ENCODE measurements around the gene TRAF7.

DNA sequence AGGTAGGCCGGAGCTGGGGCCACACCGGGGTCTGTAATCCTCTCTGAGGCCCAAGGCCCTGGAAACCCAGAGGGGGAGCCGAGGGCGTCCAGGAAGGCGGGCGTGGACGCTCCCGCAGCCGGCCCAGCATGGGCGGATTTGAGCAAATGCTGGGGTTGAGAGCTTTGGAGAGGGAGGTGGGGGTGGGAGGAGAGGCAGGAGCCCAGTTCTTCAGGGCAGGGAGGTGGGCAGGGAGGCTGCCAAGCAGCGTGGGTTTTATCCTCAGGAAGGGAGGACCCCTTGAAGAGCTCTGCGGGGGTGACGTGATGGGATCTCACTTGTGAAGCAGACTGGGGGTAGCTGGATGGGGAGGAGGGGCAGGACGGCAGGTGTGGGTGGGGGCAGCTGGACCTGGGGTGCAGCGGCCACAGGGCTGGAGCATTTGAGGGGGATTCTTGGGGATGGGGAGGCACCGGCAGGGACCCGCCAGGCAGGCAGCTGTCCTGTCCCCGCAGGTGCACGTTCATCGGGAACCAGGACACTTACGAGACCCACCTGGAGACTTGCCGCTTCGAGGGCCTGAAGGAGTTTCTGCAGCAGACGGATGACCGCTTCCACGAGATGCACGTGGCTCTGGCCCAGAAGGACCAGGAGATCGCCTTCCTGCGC lies 17.2 kb downstream of the TRAF7 start:
- TF ChIP-seq POLR2A (IDR thresholded peaks at IDR 0.05) (no peak), EP300 (IDR thresholded peaks at IDR 0.05) (no peak)
- TF ChIP-seq, protein P1, sequence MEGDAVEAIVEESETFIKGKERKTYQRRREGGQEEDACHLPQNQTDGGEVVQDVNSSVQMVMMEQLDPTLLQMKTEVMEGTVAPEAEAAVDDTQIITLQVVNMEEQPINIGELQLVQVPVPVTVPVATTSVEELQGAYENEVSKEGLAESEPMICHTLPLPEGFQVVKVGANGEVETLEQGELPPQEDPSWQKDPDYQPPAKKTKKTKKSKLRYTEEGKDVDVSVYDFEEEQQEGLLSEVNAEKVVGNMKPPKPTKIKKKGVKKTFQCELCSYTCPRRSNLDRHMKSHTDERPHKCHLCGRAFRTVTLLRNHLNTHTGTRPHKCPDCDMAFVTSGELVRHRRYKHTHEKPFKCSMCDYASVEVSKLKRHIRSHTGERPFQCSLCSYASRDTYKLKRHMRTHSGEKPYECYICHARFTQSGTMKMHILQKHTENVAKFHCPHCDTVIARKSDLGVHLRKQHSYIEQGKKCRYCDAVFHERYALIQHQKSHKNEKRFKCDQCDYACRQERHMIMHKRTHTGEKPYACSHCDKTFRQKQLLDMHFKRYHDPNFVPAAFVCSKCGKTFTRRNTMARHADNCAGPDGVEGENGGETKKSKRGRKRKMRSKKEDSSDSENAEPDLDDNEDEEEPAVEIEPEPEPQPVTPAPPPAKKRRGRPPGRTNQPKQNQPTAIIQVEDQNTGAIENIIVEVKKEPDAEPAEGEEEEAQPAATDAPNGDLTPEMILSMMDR (IDR thresholded peaks at IDR 0.05) = no peak

Data from ovary (tissue), 3 donors.